WTC11 (cell line): ENCODE data around the gene SERPINB4.

Source experiments
- IRF2 ChIP-seq: sonication (generic); formaldehyde crosslinking; IDR thresholded peaks from 2 replicates; pipeline ENCODE4 v1.8.0; 2022; ENCODE audit warnings: low read depth, missing genetic modification reagents, borderline replicate concordance
- TF ChIP-seq, protein P1 (sequence below): fragments of 200-600 bp; IDR thresholded peaks from 2 replicates; pipeline ENCODE4 v1.8.0; 2022; ENCODE audit warnings: antibody characterized with exemption

DNA sequence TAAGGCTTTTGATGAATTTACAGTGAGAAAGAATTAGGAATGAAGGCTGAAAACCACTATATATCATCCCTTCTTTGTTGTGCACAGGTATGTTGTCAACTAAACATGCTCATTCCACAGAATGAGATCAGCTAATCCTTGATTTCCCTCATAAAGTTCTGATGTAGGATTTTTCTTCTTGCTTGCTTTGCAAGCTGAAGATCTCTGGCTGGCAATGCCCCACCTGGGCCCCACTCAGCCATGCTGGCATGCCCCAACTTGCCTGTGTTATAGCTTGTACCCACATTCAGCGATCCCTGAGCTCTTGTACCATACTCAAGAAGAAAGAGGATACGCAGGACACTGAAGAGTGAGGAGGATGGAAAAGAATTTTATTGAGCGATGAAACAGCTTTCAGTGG, 40.7 kb upstream of the SERPINB4 start:
- TF ChIP-seq, protein P1, sequence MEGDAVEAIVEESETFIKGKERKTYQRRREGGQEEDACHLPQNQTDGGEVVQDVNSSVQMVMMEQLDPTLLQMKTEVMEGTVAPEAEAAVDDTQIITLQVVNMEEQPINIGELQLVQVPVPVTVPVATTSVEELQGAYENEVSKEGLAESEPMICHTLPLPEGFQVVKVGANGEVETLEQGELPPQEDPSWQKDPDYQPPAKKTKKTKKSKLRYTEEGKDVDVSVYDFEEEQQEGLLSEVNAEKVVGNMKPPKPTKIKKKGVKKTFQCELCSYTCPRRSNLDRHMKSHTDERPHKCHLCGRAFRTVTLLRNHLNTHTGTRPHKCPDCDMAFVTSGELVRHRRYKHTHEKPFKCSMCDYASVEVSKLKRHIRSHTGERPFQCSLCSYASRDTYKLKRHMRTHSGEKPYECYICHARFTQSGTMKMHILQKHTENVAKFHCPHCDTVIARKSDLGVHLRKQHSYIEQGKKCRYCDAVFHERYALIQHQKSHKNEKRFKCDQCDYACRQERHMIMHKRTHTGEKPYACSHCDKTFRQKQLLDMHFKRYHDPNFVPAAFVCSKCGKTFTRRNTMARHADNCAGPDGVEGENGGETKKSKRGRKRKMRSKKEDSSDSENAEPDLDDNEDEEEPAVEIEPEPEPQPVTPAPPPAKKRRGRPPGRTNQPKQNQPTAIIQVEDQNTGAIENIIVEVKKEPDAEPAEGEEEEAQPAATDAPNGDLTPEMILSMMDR = no peak
- TF ChIP-seq IRF2 (CRISPR knock-in tag) = no peak
